Tibial nerve (tissue), 4 donors: ENCODE results near the gene NOC2L. TPM values are rescaled to one million over a fixed set of nuclear protein-coding genes. Genes with fewer than 3 reads are reported as not detected.

Experiments used
- DNase-seq, 2 donors: peaks; one replicate each; pipeline ENCODE4 v3.0.0-alpha.2; 2019; ENCODE audit warnings: low spot score in 2 of 2
- H3K27ac ChIP-seq, 4 donors: fragments of 200-600 bp; sonication (generic) in 3 of 4; one replicate each; pipeline ENCODE4 v1.5.1; 2017 to 2019; ENCODE audit warnings: mild to moderate bottlenecking in 1 of 4
- H3K27me3 ChIP-seq, 2 donors: fragments of 200-600 bp; sonication (generic) in 1 of 2; one replicate each; pipeline versions ENCODE4 v1.5.1 to v1.6.0; 2017 to 2019
- H3K36me3 ChIP-seq, 3 donors: fragments of 200-600 bp; sonication (generic); one replicate each; pipeline ENCODE4 v1.5.1; 2018 to 2019
- H3K4me1 ChIP-seq, 4 donors: fragments of 200-600 bp; sonication (generic) in 3 of 4; one replicate each; pipeline ENCODE4 v1.5.1; 2017 to 2019
- H3K4me3 ChIP-seq, 4 donors: fragments of 200-600 bp; sonication (generic) in 3 of 4; one replicate each; pipeline ENCODE4 v1.5.1; 2017 to 2019; ENCODE audit warnings: mild to moderate bottlenecking in 1 of 4, moderate library complexity in 1 of 4
- H3K9me3 ChIP-seq, 4 donors: fragments of 200-600 bp; sonication (generic) in 3 of 4; one replicate each; pipeline ENCODE4 v1.5.1; 2017 to 2019
- CTCF ChIP-seq, 5 experiments: fragments of 200-600 bp in 3 of 5; fragments of 450-650 bp in 2 of 5; sonication (generic) in 3 of 5; IDR thresholded peaks; one replicate each; pipeline ENCODE4 v1.5.1; 2016 to 2019; ENCODE audit warnings: antibody characterized with exemption in 5 of 5, mild to moderate bottlenecking in 3 of 5, moderate library complexity in 2 of 5
- EP300 ChIP-seq, 2 donors: sonication (generic); formaldehyde crosslinking; IDR thresholded peaks; one replicate each; pipeline ENCODE4 v1.6.1; 2017; ENCODE audit warnings: antibody characterized with exemption in 2 of 2, mild to moderate bottlenecking in 1 of 2
- POLR2A ChIP-seq, 2 donors: fragments of 450-650 bp; IDR thresholded peaks; one replicate each; pipeline ENCODE4 v1.6.1; 2017; ENCODE audit warnings: antibody characterized with exemption in 2 of 2, mild to moderate bottlenecking in 2 of 2, moderate library complexity in 2 of 2
- WGBS, 2 donors: methylation state at CpG; one replicate each; pipeline ENCODE4 v1.1.5; 2018; 5-methylcytosine and 5-hydroxymethylcytosine counted together
- total RNA-seq, 4 donors: library from RNA; depleted of rRNA; stranded (reverse); fragments of >200 nt; gene quantifications; one replicate each; pipeline ENCODE4 v1.1.0, GENCODE V29; 2016

Gene NOC2L
- 10 to 100 TPM; 28.2 to 54.0 (median 46.4) TPM for total RNA-seq

DNA sequence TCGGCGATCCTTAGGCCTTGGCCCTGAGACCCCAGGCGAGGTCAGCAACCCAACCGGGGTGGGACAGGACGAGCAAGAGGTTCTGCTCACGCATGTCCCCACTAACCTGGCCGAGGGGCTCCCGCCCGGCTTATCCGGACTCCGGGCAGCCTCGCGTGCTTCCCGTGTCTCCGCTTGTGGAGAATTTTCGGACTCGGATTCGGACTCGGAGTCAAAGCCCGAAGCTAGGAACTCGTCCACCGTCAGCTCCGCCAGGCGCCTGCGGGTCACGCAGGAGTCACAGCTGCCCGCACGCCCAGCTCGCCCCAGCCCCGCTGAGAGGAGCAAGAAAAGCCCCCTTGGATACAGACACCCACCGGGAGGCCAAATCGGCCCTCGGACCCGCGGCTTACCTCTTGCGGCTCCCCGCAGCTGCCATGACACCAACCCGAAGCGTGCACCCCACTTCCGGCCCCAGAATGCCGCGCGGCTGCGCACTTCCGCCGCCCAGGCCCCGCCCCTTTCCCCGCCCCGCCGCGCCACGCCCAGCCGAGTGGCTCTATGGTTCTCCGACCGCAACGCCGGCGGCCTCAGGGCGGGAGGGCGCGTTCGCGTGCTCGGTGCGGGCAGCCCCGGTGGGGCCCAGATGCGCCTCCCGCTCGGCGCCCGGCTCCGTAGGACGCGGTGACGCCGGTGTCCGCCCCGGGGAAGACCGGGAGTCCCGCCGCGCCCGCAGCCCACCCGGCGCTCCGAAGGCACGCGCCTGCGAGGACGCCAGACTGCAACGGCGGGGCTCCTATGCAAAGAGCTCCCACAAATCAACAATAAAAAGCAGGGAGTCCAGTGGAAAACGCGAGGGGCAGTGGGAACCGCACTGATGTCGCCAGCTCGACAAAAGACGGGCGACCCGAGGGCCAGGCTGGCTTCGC lies at the start of gene NOC2L:
NOC2L (minus strand) TSS at position 434 of the 908 bp plus-strand sequence; CDS start at position 418, 16 bp downstream.
- peaks cover 0 to 51% (median 8%) of the 10 kb centered on the region in 3 donors for H3K36me3 ChIP-seq
- peak; percentile 91 to 93 for DNase-seq
- no peaks in the 10 kb centered on the region for H3K9me3 ChIP-seq
- 0 to 4% methylated on average over 6 to 86 of the region's 101 CpGs for WGBS, 2 donors
- H3K27me3 ChIP-seq, result no peaks in the 10 kb centered on the region
- peaks cover 8 to 48% (median 24%) of the 10 kb centered on the region in 4 donors for H3K4me1 ChIP-seq
- TF ChIP-seq CTCF (IDR thresholded peaks at IDR 0.05), result peak in 1 of 5 experiments; percentile 33
- TF ChIP-seq EP300 (IDR thresholded peaks at IDR 0.05), result peak; percentile 46 to 82
- TF ChIP-seq POLR2A (IDR thresholded peaks at IDR 0.05), result peak in 1 of 2 donors; percentile 42
- peak within 1 kb of the TSS; percentile 13 to 84 (median 53) for H3K27ac ChIP-seq
- peak within 1 kb of the TSS; percentile 90 to 100 (median 97) for H3K4me3 ChIP-seq

GRCh38 chr1:1006305-1007159 lies 47.5 kb upstream of the NOC2L start:
- no peaks in the 10 kb centered on the region for H3K9me3 ChIP-seq
- no peaks in the 10 kb centered on the region for H3K36me3 ChIP-seq
- H3K4me3 ChIP-seq, result no peak overlapping the region
- H3K4me1 ChIP-seq, result peaks cover 0 to 21% (median 8%) of the 10 kb centered on the region in 4 donors
- TF ChIP-seq POLR2A (IDR thresholded peaks at IDR 0.05), result no peak
- TF ChIP-seq CTCF (IDR thresholded peaks at IDR 0.05), result no peak
- no peak for TF ChIP-seq EP300 (IDR thresholded peaks at IDR 0.05)
- 78 to 85% methylated on average over 29 to 37 of the region's 37 CpGs for WGBS, 2 donors
- no peak for DNase-seq
- H3K27ac ChIP-seq, result peak overlapping the region in 1 of 4 donors; percentile 38
- peaks cover 2 to 43% of the 10 kb centered on the region in 2 donors for H3K27me3 ChIP-seq

DNA sequence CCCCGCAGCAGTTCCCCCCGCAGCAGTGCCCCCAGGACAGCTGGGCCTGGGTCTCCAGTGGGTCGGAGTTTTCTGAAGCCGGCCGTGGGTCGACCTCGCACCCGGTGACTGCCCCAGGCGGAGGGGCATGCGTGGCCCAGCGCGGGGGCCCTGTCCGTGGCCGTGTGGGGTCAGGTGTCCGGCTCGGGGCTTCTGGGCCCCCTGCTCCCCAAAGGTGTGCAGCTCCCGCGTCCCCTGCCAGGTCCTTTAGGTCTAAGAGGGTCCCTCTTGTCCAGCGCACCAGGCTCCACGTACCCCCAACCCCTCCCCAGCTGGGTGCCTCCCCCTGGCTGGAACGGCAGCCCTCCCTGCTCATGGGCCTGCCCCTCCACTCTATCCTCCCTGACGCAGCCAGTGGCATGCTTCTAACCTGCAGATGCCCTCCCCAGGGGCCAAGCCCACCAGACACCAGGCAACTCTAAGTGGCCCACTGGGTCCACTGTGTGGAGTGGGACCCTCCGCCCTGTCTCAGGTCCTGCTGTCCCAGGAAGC lies 46.8 kb upstream of the NOC2L start:
- no peak for TF ChIP-seq CTCF (IDR thresholded peaks at IDR 0.05)
- no peak for TF ChIP-seq EP300 (IDR thresholded peaks at IDR 0.05)
- TF ChIP-seq POLR2A (IDR thresholded peaks at IDR 0.05), result no peak
- Histone ChIP-seq H3K27ac (peak overlapping the region in 1 of 4 donors; percentile 38), H3K9me3 (no peaks in the 10 kb centered on the region), H3K4me1 (peaks cover 0 to 28% (median 14%) of the 10 kb centered on the region in 4 donors), H3K4me3 (no peak overlapping the region), H3K27me3 (peaks cover 2 to 49% of the 10 kb centered on the region in 2 donors), H3K36me3 (no peaks in the 10 kb centered on the region)
- no peak for DNase-seq
- 42 to 60% methylated on average over 8 to 9 of the region's 23 CpGs for WGBS, 2 donors

GRCh38 chr1:1004780-1005697 lies 46.0 kb upstream of the NOC2L start:
- Histone ChIP-seq H3K27ac (no peak overlapping the region), H3K9me3 (no peaks in the 10 kb centered on the region), H3K4me1 (peaks cover 0 to 36% (median 20%) of the 10 kb centered on the region in 4 donors), H3K27me3 (peaks cover 2 to 55% of the 10 kb centered on the region in 2 donors), H3K4me3 (no peak overlapping the region), H3K36me3 (no peaks in the 10 kb centered on the region)
- TF ChIP-seq EP300 (IDR thresholded peaks at IDR 0.05) (no peak), POLR2A (IDR thresholded peaks at IDR 0.05) (no peak), CTCF (IDR thresholded peaks at IDR 0.05) (no peak)
- DNase-seq, result no peak
- WGBS, 2 donors, result 30% methylated on average over 12 to 18 of the region's 21 CpGs
